ENCODE results near the gene PPIP5K2. TPM values are rescaled to one million over a fixed set of nuclear protein-coding genes. Genes with fewer than 3 reads are reported as not detected.
A peak's percentile ranks its signal among the peaks of the same experiment; 100 is the strongest.

Gene PPIP5K2
- total and polyA plus RNA-seq, 9 donors = 17.8 to 63.3 (median 45.4) TPM

DNA sequence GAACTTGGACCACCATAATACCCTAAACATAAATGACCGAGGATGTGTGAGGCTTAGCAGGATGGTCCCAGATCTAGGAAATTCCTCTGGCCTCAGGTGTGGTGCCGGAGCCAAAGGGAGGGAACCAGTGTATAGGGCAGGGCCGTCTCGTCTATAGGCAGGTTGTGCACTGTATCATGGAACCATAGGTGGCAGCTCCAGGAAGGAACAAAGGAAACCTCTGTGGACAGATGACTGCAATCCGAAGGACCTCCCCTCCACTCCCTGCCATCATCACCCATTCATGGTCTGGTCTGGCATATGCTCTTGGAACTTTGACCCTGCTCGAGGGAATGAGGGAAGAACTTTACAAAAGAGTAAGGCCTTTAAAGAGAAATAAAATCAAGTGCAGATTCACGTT, 135.6 kb downstream of the PPIP5K2 start:
- TF ChIP-seq POLR2A (IDR thresholded peaks at IDR 0.05) = no peak
- no peak for TF ChIP-seq CTCF (IDR thresholded peaks at IDR 0.05)
- TF ChIP-seq EP300 (IDR thresholded peaks at IDR 0.05) = no peak
- Histone ChIP-seq H3K4me3 (no peak overlapping the region), H3K27ac (no peak overlapping the region), H3K36me3 (no peaks in the 10 kb centered on the region), H3K9me3 (no peaks in the 10 kb centered on the region), H3K4me1 (ENCODE audit: insufficient read depth) (no peaks in the 10 kb centered on the region), H3K27me3 (no peaks in the 10 kb centered on the region)
- WGBS, 3 donors = 94 to 95% (median 94%) methylated on average over 7 of the region's 7 CpGs
- intact Hi-C loops (cut with DNase I) = loop anchor here in 1 of 4 donors (5.0 kb wide), 1 partner anchor 298 kb away; no protein-coding TSS in a partner anchor
- DNase-seq = no peak

DNA sequence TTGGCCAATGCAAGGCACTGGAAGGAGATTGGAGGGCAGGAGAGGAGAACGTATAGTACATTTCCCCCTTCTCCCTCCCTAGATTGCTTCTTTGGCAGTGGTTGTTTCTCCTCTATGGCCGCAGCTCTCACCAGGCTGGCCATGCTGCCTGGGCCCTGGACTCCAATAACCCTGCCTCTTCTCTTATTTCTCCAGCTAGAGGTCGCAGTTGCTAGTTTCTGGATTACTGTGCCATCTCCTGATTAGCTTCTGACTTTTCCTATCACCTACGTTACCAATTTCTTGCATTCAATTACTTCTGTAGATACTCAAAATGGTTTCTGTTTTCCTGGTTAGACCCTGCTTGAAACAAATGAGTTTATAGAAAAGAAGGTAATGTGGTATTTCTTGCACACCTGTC, 136.1 kb downstream of the PPIP5K2 start:
- Histone ChIP-seq H3K4me3 (no peak overlapping the region), H3K27ac (no peak overlapping the region), H3K9me3 (no peaks in the 10 kb centered on the region), H3K4me1 (ENCODE audit: insufficient read depth) (no peaks in the 10 kb centered on the region), H3K36me3 (no peaks in the 10 kb centered on the region), H3K27me3 (no peaks in the 10 kb centered on the region)
- intact Hi-C loops (cut with DNase I) = loop anchor here in 1 of 4 donors (5.0 kb wide), 1 partner anchor 299 kb away; no protein-coding TSS in a partner anchor
- 74 to 81% (median 76%) methylated on average over 4 of the region's 4 CpGs for WGBS, 3 donors
- no peak for DNase-seq
- no peak for TF ChIP-seq EP300 (IDR thresholded peaks at IDR 0.05)
- TF ChIP-seq CTCF (IDR thresholded peaks at IDR 0.05) = no peak
- no peak for TF ChIP-seq POLR2A (IDR thresholded peaks at IDR 0.05)

DNA sequence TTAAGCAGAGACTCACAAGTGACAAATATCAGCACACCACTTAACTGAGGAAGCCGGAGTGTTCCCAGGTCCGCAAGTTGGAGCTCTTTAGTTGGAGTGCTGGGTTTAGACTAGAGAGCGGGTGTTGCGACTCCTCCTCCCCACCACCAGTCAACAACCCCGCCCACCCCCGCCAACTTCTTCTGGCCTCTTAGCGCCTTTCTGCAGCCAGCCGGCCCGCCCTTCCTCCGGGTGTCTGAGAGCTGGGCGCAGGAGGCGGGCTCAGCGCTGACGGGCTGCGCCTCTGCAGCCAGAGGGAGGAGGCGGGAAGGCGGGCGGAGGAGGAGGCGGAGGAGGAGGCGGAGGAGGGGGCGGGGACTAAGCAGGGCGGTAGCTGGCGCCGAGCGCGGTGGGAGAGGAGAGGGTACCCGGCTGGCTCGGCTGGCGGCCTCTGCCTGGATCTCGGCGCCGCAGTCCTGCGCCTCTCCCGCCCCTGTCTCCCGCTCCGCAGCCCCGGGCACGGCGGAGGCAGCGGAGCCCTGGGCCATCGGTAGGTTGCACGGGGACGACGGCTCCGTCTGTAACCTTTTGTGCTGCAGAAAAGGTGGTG, 138.4 kb downstream of the PPIP5K2 start, which contains the start of gene MACIR:
MACIR (plus strand) TSS at position 396 of the 589 bp plus-strand sequence. CDS start 17,157 bp downstream, outside the sequence.
- 0 to 1% (median 0%) methylated on average over 26 to 45 of the region's 45 CpGs for WGBS, 3 donors

More for the DNA sequence above, 138.4 kb downstream of the PPIP5K2 start, which contains the start of gene MACIR:
- intact Hi-C loops (cut with DNase I) = loop anchor here in 1 of 4 donors (5.0 kb wide), 1 partner anchor 301 kb away; no protein-coding TSS in a partner anchor
- Histone ChIP-seq H3K36me3 (no peaks in the 10 kb centered on the region), H3K9me3 (no peaks in the 10 kb centered on the region), H3K4me3 (peak within 1 kb of the TSS; percentile 89), H3K27me3 (no peaks in the 10 kb centered on the region), H3K4me1 (ENCODE audit: insufficient read depth) (no peaks in the 10 kb centered on the region), H3K27ac (peak within 1 kb of the TSS; percentile 67 to 74)
- peak; percentile 94 to 96 (median 94) for DNase-seq
- no peak for TF ChIP-seq CTCF (IDR thresholded peaks at IDR 0.05)
